DOHH2 (cell line): Measurements from ENCODE around the gene PDE4D.

Source experiments
- EZH2phosphoT487 ChIP-seq: fragments of 200-600 bp; sonication (generic); IDR thresholded peaks from 2 replicates; pipeline ENCODE4 v1.6.1; 2017; ENCODE audit warnings: borderline replicate concordance, mild to moderate bottlenecking, antibody characterized with exemption, low read length, moderate library complexity, mixed read lengths
- TF ChIP-seq, protein P1 (sequence below): fragments of 200-600 bp; sonication (generic); IDR thresholded peaks from one replicate; pipeline ENCODE4 v1.5.1; 2014; ENCODE audit warnings: antibody characterized with exemption, mild to moderate bottlenecking, low read depth, low read length; ENCODE audit not compliant: poor library complexity, severe bottlenecking

DNA sequence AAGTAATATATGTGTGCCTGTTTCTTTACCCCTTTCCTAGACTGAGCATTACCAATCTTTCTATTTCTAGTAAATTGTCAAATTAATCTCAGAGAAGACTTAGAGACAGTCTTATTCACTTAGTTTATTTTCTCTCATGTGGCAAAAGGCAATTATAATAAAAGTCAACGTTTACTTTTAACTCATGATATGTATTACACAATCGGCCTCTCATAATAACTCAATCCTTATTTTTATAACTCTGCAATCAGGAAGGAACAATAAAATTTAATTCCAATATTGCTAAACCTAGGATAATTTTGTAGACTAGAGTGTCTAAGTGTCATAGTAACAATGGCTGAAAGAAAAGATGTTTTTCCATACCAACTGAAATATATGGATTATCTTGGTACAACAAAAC lies 214.6 kb downstream of the PDE4D start:
- TF ChIP-seq, protein P1, sequence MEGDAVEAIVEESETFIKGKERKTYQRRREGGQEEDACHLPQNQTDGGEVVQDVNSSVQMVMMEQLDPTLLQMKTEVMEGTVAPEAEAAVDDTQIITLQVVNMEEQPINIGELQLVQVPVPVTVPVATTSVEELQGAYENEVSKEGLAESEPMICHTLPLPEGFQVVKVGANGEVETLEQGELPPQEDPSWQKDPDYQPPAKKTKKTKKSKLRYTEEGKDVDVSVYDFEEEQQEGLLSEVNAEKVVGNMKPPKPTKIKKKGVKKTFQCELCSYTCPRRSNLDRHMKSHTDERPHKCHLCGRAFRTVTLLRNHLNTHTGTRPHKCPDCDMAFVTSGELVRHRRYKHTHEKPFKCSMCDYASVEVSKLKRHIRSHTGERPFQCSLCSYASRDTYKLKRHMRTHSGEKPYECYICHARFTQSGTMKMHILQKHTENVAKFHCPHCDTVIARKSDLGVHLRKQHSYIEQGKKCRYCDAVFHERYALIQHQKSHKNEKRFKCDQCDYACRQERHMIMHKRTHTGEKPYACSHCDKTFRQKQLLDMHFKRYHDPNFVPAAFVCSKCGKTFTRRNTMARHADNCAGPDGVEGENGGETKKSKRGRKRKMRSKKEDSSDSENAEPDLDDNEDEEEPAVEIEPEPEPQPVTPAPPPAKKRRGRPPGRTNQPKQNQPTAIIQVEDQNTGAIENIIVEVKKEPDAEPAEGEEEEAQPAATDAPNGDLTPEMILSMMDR: no peak
- no peak for TF ChIP-seq EZH2phosphoT487
